Measurements from ENCODE around the gene TMEM50A. TPM values are rescaled to one million over a fixed set of nuclear protein-coding genes. Genes with fewer than 3 reads are reported as not detected.
"Not testable (repeated sequence)": the region's sequence is repeated elsewhere in the genome, so short reads cannot be mapped to it uniquely, and the experiment has no call there.

The TMEM50A gene
- total RNA-seq, 1 donor from 2014 or later = 154 TPM

DNA sequence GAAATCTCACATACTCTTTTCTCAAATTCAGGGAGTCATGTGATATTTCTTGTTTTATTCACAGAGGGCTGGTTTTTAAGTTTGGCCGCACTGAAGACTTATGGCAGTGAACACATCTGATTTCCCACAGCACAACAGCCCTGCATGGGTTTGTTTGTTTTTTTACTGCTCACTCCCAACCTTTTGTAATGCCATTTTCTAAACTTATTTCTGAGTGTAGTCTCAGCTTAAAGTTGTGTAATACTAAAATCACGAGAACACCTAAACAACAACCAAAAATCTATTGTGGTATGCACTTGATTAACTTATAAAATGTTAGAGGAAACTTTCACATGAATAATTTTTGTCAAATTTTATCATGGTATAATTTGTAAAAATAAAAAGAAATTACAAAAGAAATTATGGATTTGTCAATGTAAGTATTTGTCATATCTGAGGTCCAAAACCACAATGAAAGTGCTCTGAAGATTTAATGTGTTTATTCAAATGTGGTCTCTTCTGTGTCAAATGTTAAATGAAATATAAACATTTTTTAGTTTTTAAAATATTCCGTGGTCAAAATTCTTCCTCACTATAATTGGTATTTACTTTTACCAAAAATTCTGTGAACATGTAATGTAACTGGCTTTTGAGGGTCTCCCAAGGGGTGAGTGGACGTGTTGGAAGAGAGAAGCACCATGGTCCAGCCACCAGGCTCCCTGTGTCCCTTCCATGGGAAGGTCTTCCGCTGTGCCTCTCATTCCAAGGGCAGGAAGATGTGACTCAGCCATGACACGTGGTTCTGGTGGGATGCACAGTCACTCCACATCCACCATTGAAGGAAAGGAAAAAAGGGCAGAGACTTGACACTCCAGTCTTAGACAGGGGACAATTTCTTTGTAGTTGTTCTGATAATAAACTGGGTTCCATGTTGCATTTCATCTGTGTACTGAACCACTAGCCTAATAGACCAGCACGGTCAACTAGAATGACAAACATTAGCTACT is 22.8 kb downstream of the TMEM50A start:
- DNase-seq (ENCODE audit: low read depth) = no peak
- H3K4me3 ChIP-seq (ENCODE audit: low read depth, low read length) = no peak overlapping the region
- TF ChIP-seq, protein P1, sequence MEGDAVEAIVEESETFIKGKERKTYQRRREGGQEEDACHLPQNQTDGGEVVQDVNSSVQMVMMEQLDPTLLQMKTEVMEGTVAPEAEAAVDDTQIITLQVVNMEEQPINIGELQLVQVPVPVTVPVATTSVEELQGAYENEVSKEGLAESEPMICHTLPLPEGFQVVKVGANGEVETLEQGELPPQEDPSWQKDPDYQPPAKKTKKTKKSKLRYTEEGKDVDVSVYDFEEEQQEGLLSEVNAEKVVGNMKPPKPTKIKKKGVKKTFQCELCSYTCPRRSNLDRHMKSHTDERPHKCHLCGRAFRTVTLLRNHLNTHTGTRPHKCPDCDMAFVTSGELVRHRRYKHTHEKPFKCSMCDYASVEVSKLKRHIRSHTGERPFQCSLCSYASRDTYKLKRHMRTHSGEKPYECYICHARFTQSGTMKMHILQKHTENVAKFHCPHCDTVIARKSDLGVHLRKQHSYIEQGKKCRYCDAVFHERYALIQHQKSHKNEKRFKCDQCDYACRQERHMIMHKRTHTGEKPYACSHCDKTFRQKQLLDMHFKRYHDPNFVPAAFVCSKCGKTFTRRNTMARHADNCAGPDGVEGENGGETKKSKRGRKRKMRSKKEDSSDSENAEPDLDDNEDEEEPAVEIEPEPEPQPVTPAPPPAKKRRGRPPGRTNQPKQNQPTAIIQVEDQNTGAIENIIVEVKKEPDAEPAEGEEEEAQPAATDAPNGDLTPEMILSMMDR (conservative IDR thresholded peaks at IDR 0.05; ENCODE audit: low read depth, low read length) = no peak

DNA sequence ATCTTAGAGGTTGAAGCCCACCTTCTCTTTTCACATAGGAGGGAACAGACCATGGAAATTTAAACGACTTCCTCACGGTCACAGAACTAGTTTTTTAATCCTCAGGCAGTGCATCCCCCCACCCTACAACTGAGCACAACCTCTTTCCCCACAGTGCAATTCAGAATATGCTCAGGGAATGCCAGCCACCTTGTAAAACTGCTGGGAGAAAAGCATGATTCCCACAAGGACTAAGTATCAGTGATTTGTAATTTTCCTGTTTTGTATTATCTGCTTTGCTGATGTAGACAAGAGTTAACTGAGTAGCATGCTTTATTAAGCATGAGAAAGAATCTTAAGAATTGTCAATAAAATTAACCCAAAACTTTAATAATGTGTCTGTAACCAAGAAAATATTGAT is 23.8 kb downstream of the TMEM50A start:
- DNase-seq (ENCODE audit: low read depth) = no peak
- TF ChIP-seq, protein P1 (conservative IDR thresholded peaks at IDR 0.05; ENCODE audit: low read depth, low read length) = no peak
- no peak overlapping the region for H3K4me3 ChIP-seq (ENCODE audit: low read depth, low read length)

DNA sequence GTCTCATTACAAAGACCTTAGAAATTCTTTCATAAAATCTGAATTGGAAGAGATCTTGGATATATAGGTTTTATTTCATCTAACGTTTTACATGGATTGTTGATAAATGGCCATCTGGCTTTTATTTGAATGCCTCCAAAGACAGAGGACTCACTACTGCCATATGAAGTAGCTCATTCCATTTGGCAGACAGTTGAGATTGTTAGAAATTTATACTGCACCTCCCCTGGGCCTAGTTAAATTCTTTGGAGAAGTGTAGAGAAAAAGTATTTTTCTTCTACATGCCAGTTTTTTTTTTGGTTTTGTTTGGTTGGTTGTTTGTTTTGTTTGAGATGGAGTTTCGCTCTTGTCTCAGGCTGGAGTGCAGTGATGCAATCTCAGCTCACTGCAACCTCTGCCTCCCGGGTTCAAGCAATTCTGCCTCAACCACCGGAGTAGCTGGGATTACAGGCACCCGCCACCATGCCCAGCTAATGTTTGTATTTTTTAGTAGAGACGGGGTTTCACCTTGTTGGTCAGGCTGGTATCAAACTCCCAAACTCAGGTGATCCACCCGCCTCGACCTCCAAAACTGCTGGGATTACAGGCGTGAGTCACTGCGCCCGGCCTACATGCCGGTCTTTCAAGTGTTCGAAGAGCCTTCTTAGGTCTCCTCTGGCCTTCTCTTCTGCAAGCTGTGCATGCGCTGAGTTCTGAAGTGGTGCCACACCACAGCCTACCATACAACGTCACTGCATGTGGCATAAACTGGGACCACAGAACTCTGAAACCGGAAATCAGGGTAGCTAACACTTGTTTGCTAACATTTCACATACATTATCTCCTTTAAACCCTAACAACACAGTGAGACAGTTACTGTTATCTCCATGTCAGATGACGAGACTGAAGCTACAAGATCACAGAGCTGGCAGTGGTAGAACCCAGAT is 24.8 kb downstream of the TMEM50A start:
- not testable (repeated sequence) for H3K4me3 ChIP-seq (ENCODE audit: low read depth, low read length); DNase-seq (ENCODE audit: low read depth)

DNA sequence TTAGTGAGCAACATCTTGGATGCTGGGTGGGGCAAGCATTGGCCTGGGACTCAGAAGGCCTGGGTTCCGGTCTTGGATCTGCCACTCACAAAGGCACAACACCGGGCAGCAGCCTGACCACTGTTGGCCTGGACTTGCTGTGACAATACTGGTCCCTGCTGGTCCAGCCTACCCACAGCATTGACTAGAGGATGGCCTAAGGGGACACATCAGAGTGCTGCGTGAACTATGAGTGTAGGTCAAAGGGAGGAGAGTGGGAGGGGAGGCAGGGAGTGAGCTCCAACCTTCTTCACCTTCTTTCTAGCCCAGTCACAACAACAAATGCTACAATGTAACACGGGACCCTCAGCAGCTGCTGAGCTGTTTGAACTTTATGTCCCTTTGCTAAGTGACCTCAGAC is 31.1 kb downstream of the TMEM50A start:
- TF ChIP-seq, protein P1 (conservative IDR thresholded peaks at IDR 0.05; ENCODE audit: low read depth, low read length) = no peak
- DNase-seq (ENCODE audit: low read depth) = no peak
- H3K4me3 ChIP-seq (ENCODE audit: low read depth, low read length) = no peak overlapping the region

DNA sequence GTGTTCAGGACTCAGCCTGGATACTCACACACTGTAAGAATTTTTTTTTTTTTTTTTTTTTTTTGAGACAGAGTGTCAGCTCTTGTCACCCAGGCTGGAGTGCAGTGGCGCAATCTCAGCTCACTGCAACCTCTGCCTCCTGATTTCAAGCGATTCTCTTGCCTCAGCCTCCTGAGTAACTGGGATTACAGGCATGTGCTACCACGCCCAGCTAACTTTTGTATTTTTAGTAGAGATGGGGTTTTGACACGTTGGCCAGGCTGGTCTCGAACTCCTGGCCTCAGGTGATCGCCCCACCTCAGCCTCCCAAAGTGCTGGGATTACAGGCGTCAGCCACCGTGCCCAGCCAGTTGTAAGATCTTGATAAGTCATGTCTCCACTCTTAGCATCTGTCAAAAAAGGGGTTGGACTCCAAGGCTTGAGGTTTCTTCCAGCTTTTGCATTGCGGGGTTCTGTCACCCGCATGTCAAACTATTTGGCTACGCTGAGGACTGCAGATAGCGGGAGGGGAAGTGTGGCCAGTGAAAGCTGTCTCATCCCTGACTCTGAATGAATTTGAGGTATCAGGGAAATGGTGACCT is 31.6 kb downstream of the TMEM50A start:
- not testable (repeated sequence) for H3K4me3 ChIP-seq (ENCODE audit: low read depth, low read length); DNase-seq (ENCODE audit: low read depth)

DNA sequence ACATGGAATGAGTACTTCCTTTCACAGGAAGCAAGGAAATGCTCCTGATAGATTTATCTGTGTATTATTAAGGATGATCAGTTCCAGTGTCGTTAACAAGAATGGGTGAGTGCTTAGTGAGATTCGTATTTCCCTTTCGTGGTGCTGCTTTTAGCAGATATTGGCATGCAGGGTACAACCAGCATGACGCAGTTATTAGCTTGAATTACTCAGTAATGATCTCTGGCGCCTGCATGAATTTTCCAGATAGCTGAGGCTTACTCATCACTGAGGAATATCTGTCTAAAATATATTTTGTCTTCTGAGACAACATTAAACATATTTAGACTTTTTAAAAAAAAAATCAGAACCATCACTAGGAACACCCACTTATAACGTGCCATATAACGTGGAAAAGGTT is 33.6 kb downstream of the TMEM50A start:
- H3K4me3 ChIP-seq (ENCODE audit: low read depth, low read length); DNase-seq (ENCODE audit: low read depth): not testable (repeated sequence)

- H3K4me3 ChIP-seq (ENCODE audit: low read depth, low read length); DNase-seq (ENCODE audit: low read depth): not testable (repeated sequence)
Observed at GRCh38 chr1:25378367-25378766, 40.2 kb downstream of the TMEM50A start.

DNA sequence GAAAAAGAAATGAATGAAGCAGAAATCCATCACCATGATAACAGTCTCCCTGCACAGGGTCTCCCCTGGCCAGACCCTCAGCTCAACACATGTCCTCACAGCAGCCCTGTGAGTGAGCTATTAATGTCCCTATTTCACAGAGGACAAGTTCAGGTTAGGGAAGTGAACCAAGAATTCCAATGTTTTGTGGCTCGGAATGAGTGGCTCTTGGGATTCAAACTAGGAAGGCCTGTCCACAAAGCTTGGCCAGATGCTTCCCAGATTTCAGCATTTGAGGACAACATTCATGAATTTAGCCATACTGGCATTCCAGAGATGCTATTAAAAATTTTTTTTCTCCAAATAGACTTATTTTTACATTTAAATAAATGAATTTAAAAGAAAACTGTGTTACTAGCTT is 44.4 kb downstream of the TMEM50A start:
- not testable (repeated sequence) for DNase-seq (ENCODE audit: low read depth); H3K4me3 ChIP-seq (ENCODE audit: low read depth, low read length)

- DNase-seq (ENCODE audit: low read depth); H3K4me3 ChIP-seq (ENCODE audit: low read depth, low read length): not testable (repeated sequence)
Observed at GRCh38 chr1:25383090-25383489, 45.0 kb downstream of the TMEM50A start.

DNA sequence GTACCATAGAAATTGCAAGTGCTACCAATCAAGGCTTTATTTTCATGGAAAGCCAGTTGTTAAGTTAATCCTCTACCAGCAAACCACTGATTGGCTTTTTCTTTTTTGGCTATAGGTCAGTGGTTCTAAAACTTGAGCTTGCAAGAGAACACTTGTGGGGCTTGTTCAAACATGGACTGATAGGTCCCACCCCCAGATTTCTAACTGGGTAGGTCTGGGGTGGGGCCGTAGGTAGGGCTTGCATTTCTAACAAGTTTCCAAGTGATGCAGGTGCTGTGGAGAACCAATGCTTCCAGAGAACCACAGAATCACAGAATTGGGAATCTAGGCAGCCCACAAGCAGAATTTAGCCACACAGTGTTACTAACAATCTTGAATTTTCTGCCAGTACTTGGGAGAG is 45.7 kb downstream of the TMEM50A start:
- H3K4me3 ChIP-seq (ENCODE audit: low read depth, low read length); DNase-seq (ENCODE audit: low read depth): not testable (repeated sequence)

DNA sequence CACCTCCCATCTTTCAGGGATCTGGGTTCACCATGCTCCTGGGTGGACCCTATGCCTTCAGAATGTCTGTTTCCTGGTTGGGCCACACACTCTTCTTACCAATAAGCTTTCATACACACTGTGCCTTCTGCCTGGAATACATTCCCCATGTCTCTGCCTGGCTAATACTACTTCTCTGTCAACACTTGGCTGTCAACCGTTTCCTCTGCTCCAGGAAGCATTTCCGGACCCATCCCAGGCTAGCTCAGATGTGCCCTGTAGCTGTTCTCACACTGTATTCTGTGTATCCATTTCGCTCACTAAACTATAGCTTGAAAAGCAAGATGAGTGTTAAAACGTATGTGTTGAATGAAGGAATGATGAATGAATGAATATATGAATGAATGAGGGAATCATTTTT is 49.0 kb downstream of the TMEM50A start:
- not testable (repeated sequence) for DNase-seq (ENCODE audit: low read depth)

DNA sequence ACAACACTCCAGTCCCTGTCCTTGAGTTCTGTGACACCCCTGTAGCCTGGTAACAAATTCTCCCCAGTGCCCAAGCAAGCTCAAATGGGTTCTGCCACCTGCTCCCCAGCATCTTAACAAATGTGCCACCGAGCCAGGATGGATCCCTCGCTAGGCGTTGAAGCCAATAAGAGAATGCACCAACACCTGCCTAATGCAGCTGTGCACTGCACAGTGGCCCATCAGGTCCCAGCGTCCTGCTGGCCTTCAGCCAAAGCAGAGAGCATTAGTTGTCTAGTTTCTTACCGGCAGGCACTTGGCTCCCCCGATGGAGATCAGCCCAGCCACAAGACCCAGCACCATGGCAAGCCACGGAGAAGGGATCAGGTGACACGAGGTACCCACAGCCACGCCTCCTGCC is 50.6 kb downstream of the TMEM50A start:
- DNase-seq (ENCODE audit: low read depth); H3K4me3 ChIP-seq (ENCODE audit: low read depth, low read length): not testable (repeated sequence)

More for the DNA sequence above, 49.0 kb downstream of the TMEM50A start:
- H3K4me3 ChIP-seq (ENCODE audit: low read depth, low read length) = not testable (repeated sequence)

- not testable (repeated sequence) for DNase-seq (ENCODE audit: low read depth); H3K4me3 ChIP-seq (ENCODE audit: low read depth, low read length)
Observed at GRCh38 chr1:25389721-25390120, 51.6 kb downstream of the TMEM50A start.

Data from epithelial cell of proximal tubule (primary cell).